Measurements from ENCODE around the gene LEMD1.
"Not testable (repeated sequence)": the region's sequence is repeated elsewhere in the genome, so short reads cannot be mapped to it uniquely, and the experiment has no call there.

LEMD1 gene

DNA sequence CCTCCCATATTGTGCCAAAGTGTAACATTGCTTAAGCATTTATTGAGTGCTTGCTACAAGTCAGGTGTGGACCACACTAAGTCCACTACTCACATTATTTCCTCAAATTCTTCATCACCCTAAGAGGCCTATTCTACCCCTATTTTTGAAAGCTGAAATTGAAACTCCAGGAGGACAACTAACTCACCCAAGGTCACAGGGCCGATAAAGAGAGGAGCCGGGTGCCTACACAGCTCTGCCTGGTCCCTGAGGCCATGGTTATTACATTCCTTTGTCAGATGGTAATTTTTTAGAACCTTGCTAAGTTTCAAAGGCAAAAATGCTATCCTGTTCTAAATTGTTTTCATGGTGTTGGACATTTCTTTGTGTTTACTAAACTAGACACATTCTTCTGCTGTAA, 41.0 kb downstream of the LEMD1 start:
- no peak for DNase-seq (ENCODE audit: low read depth)

GRCh38 chr1:205379056-205379455, 42.8 kb downstream of the LEMD1 start:
- no peak for DNase-seq (ENCODE audit: low read depth)

DNA sequence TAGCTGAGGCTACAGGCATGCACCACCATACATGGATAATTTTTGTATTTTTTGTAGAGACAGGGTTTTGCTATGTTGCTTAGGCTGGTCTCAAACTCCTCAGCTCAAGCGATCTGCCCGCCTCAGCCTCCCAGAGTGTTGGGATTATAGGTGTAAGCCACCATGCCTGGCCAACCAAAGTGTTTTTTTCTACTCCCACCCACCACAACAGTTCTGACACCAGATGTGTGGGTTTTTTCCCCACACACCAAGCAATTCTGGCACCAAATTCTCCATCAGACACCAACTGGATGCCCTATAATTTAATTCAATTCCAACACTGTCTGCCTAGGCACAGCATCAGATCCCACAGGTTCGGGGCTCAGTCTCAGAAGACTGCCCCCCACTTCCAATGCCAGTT, 44.5 kb downstream of the LEMD1 start:
- no peak for DNase-seq (ENCODE audit: low read depth)

DNA sequence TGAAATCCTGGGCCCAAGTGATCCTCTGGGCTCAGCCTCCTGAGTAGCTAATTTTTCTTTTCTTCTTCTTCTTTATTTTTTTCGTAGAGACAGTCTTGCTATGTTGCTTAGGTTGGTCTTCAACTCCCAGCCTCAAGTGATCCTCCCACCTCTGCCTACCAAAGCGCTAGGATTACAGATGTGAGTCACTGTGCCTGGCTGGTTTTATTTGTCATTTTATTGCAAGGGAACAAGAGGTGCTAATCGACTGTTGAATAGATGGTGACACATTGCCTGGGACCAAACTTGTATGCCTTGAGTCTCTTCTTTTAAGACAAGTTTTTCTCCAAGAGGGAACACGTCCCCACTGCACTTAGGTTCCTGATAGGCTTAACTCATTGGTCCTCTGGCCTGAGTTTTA, 45.1 kb downstream of the LEMD1 start:
- no peak for DNase-seq (ENCODE audit: low read depth)

DNA sequence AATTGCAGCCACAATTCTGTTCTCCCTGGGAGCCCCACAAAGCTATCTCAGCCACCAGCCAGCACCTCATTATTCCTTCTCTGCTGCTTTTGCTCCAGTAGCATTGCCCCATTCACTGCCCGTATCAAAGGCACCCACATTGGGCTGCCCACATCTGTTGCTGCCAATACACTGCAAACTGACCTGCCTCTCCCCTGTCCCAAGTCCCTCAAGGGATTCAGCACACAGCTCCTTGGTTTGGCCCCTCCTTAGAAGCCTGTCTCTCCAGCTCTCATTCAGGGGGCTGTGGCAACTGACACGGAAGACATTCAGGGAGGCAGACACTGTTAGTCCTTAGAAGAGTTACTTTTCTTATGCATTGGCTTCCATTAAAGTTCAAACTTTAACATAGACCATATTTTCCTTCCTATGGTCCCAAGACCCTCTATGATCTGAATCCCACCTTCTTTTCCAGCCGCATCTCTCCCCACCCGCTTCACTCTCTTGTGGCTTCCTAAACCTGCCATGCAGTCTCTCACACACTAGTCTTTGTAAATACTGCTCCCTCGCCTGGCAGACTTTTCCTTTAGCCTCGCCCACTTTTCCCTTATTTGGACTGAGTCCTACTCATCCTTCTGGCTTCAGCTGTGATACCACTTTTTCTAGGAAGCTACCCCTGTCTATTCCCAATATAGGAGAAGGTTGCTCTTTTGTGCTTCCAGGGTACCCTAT, 45.9 kb downstream of the LEMD1 start:
- no peak for DNase-seq (ENCODE audit: low read depth)

- no peak for DNase-seq (ENCODE audit: low read depth)
These were observed 47.4 kb downstream of the LEMD1 start for GRCh38 chr1:205374210-205375078.

- no peak for DNase-seq (ENCODE audit: low read depth)
These were observed 48.1 kb downstream of the LEMD1 start for GRCh38 chr1:205373798-205374175.

DNA sequence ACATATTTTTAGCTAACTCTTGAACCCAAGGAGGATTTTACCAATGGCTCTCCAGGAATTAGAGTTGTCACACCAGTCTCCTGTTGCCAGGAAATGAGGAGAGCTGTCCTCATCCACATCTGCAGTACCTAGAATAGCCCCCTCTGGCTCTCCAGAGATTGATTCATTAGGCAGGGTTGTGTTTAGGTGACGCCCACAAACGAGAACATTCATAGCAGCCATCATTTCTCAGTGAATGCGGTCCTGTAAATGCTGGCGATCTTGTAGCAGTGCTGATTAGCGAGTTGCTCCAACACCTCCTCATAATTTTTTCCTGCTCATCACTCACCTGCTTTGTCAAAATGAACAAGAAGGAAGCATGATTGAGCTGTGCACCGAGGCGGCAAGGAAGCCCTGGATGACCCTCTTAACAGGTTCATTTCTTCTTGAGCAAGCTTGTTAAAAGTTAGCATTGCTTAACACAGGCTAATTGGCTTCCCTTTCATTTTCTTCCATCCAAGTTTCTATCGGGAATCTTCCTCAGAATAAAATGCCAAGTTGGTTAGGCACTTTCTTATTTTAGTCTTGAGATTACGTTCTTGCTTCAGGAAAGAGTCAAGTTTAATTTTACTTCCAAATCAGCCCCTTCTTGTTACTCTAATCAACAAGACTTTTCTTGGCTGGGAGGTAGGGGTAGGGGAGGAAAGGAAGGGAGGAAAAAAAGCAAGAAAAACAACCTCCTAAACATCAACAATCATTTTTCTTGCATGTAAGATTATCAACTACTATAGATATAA, 48.6 kb downstream of the LEMD1 start:
- DNase-seq (ENCODE audit: low read depth): no peak

GRCh38 chr1:205371871-205372660, 49.8 kb downstream of the LEMD1 start:
- no peak for DNase-seq (ENCODE audit: low read depth)

- no peak for DNase-seq (ENCODE audit: low read depth)
These were observed 51.1 kb downstream of the LEMD1 start for GRCh38 chr1:205370780-205371179.

GRCh38 chr1:205369701-205370123, 52.1 kb downstream of the LEMD1 start:
- no peak for DNase-seq (ENCODE audit: low read depth)

- DNase-seq (ENCODE audit: low read depth): no peak
These were observed 53.4 kb downstream of the LEMD1 start for GRCh38 chr1:205368478-205368877.

DNA sequence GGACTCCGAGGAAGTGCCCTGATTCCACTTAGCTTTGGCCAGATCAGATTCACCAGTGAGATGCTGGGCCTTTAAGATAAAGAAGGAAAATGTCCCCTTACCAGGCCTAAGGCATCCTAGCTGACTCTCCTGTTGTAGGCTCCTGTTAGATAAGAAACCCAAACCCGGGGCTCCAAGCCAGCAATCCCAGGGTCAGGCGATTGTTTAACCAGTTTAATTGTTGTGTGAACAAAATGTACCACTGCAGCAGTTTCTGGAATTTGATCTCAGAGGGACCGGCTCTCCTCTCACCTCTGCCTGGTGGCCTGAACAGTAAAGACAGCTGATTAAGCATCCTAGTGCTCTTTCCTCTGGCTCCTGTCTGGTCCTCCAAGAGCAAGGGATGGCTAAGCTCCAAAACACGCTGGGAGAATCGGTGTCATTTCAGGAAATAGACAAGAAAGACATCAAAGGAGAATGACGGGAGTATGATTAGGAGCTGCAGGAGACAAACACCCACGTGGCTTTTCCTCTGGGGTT, 55.9 kb downstream of the LEMD1 start:
- DNase-seq (ENCODE audit: low read depth): no peak

DNA sequence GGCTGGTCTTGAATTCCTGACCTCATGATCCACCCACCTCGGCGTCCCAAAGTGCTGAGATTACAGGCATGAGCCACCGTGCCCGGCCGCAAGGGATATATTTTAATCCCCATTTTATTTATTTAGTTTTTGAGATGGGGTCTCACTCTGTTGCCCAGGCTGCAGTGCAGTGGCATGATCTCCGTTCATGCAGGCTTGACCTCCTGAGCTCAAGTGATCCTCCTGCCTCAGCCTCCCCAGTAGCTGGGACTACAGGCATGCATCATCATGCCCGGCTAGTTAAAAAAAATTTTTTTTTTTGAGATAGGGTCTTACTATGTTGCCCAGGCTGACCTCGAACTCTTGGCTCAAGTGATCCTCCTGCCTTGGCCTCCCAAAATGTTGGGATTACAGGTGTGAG, 56.8 kb downstream of the LEMD1 start:
- DNase-seq (ENCODE audit: low read depth): not testable (repeated sequence)

DNA sequence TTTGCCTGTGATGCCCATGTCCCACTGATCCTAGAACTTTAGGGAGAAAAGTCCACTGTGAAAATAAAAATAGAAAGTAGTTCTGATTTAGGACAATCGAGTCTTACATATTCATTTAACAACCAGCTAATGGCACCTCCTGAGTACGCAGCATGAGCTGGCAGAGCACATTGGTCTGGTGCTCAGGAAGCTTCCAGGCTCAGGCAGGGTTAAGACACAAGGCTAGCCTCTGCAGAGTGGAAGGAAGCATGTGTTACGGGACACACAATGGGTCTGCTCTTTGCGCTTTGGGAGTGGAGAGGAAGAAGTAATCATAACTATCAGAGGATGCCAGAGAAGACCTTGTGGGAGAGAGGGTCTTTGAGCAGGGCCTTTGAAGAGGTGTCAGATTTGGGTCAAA, 61.0 kb downstream of the LEMD1 start:
- DNase-seq (ENCODE audit: low read depth): no peak

DNA sequence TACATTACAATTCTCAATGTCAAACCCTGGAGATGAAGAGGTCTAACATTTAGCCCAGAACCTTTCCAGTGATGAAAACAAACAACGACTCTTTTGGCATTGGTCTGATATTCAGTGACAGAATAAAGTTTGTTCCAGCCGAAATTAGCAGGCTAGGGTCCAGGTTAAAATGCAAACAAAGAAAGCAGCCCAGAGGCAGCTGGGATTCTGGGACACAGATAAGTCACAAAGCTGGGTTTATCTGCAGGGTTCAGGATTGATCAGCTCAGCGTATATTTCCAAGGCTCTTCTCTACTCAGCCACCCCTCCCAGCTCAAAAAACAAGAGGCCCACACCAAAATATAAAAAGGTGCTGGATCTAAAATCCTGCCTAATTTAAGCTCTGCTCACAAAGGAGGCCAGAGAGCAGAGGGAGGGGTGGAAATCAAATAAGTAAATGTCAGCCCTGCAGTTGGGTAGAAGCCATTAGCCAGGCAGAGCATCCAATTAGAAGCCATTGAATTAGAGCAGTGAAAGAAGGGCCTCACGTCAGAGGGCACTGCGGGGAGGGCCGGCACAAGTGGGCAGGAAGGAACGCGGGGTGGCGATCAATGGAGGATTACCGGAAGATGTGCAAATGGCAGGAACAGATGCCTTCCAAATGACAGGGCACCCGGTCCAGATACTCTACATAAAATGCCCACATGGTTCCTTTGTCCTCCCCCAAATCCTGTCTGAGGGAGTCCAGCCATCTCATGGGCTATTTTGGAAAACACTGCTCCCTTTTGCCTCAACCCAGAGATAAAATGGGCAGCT, 61.9 kb downstream of the LEMD1 start:
- no peak for DNase-seq (ENCODE audit: low read depth)

DNA sequence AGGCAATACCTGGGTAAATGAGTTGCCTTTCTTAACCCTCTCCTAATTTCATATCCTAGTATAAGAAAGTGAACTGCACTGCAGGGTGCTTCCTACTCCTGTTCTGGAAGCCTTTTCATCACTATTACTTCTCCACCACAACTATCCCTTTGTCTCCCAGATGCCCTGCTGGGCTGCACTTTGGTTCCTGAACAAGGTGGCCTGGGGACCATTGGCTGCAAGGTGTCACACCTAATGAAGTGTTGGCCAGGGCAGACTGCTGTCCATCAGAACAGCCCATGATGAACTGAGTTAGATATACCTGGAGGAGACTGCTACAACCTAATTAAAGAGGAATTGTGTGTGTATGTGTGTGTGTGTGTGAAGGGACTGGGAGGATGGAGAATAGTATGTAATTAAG, 63.3 kb downstream of the LEMD1 start:
- no peak for DNase-seq (ENCODE audit: low read depth)

- no peak for DNase-seq (ENCODE audit: low read depth)
These were observed 64.3 kb downstream of the LEMD1 start for GRCh38 chr1:205357567-205357966.

- no peak for DNase-seq (ENCODE audit: low read depth)
These were observed 65.3 kb downstream of the LEMD1 start, which contains the start of gene KLHDC8A for GRCh38 chr1:205356440-205357139. Gene KLHDC8A (minus strand): TSS chr1:205356922. CDS start chr1:205343604, 13,318 bp downstream.

GRCh38 chr1:205355075-205355453, 66.8 kb downstream of the LEMD1 start:
- DNase-seq (ENCODE audit: low read depth): no peak

All from activated T-cell treated with anti-CD3 and anti-CD28 coated beads for 1 hour (primary cell).